Right renal cortex interstitium (tissue), 3 donors: ENCODE results near the gene TMEM204. TPM values are rescaled to one million over a fixed set of nuclear protein-coding genes. Genes with fewer than 3 reads are reported as not detected.
A peak's percentile ranks its signal among the peaks of the same experiment; 100 is the strongest.

Source experiments
- DNase-seq, 3 donors: peaks; one replicate each; pipeline ENCODE4 v3.0.0-alpha.2; 2013; ENCODE audit warnings: low read depth in 3 of 3, low spot score in 2 of 3
- polyA plus RNA-seq, 3 donors: library from polyadenylated mRNA; unstranded; fragments of 120-200 nt; gene quantifications; one replicate each; pipeline ENCODE4 v1.2.1, GENCODE V29; 2013; ENCODE audit not compliant: insufficient read length in 3 of 3

Gene TMEM204
- polyA plus RNA-seq = 10 to 100 TPM; 16.8 to 21.4 (median 18.8) TPM

GRCh38 chr16:1533443-1533951, at the start of gene TMEM204:
TMEM204 (plus strand) TSS chr16:1533666; CDS start chr16:1534276, 610 bp downstream.
- DNase-seq = no peak

GRCh38 chr16:1485847-1486496, 47.5 kb upstream of the TMEM204 start:
- no peak for DNase-seq

- no peak for DNase-seq
These were observed 46.7 kb upstream of the TMEM204 start for GRCh38 chr16:1486551-1487390.

GRCh38 chr16:1487395-1488053, 45.9 kb upstream of the TMEM204 start:
- DNase-seq = no peak

GRCh38 chr16:1488054-1488601, 45.3 kb upstream of the TMEM204 start:
- DNase-seq = no peak

- DNase-seq = no peak
These were observed 44.8 kb upstream of the TMEM204 start, which contains the start of gene PTX4 for GRCh38 chr16:1488619-1489018. PTX4 (minus strand) TSS chr16:1488944; CDS start chr16:1488909, 35 bp downstream.

GRCh38 chr16:1489077-1489476, 44.4 kb upstream of the TMEM204 start:
- no peak for DNase-seq

- DNase-seq = no peak
These were observed 42.1 kb upstream of the TMEM204 start for GRCh38 chr16:1491327-1491726.

- DNase-seq = no peak
These were observed 41.2 kb upstream of the TMEM204 start for GRCh38 chr16:1492082-1492922.

- DNase-seq = peak; percentile 53 to 64 (median 57)
These were observed 40.3 kb upstream of the TMEM204 start, which contains the start of gene TELO2 for GRCh38 chr16:1492923-1493745. TELO2 (plus strand) TSS chr16:1493360; CDS start chr16:1494282, 922 bp downstream.

- no peak for DNase-seq
These were observed 39.7 kb upstream of the TMEM204 start for GRCh38 chr16:1493746-1494094.

GRCh38 chr16:1494129-1494640, 39.3 kb upstream of the TMEM204 start:
- no peak for DNase-seq

- no peak for DNase-seq
These were observed 38.8 kb upstream of the TMEM204 start for GRCh38 chr16:1494711-1495110.

- no peak for DNase-seq
These were observed 38.1 kb upstream of the TMEM204 start for GRCh38 chr16:1495211-1495888.

- no peak for DNase-seq
These were observed 37.6 kb upstream of the TMEM204 start for GRCh38 chr16:1495889-1496262.

GRCh38 chr16:1496464-1496863, 37.0 kb upstream of the TMEM204 start:
- DNase-seq = no peak

- no peak for DNase-seq
These were observed 36.4 kb upstream of the TMEM204 start for GRCh38 chr16:1497014-1497598.
